Measurements from ENCODE around the gene MID1IP1. TPM values are rescaled to one million over a fixed set of nuclear protein-coding genes. Genes with fewer than 3 reads are reported as not detected.

Gene MID1IP1
- total RNA-seq, 1 experiment from 2014 or later = 53.8 TPM

GRCh38 chrX:38824176-38824575 is 22.9 kb downstream of the MID1IP1 start:
- CTCF ChIA-PET = no interaction called here
- Histone ChIP-seq H3K27me3 (replicated peaks; ENCODE audit: insufficient read depth, low read depth, low read length, poor library complexity) (peaks cover 4% of the 10 kb centered on the region), H3K27ac (ENCODE audit: low read depth, low read length, poor library complexity, severe bottlenecking) (no peak overlapping the region), H3K9me3 (ENCODE audit: low read depth, low read length, poor library complexity, severe bottlenecking) (no peaks in the 10 kb centered on the region), H3K36me3 (ENCODE audit: insufficient read depth, low read length, poor library complexity, severe bottlenecking) (no peaks in the 10 kb centered on the region), H3K4me1 (ENCODE audit: insufficient read depth, low read length, poor library complexity, severe bottlenecking) (no peaks in the 10 kb centered on the region), H3K4me3 (ENCODE audit: low read depth, low read length, poor library complexity, severe bottlenecking) (no peak overlapping the region)
- no TSS peak for BruUV-seq (replicated peaks)
- TF ChIP-seq EZH2 (IDR thresholded peaks at IDR 0.05; ENCODE audit: borderline replicate concordance, low read depth, low read length, poor library complexity, severe bottlenecking) = no peak
- no peak for DNase-seq (ENCODE audit: low spot score)
- POLR2A ChIA-PET (ENCODE audit: low non-redundant PET) = no interaction called here
- intact Hi-C loops (cut with micrococcal nuclease; ENCODE audit: unreplicated experiment) = no loop called here

DNA sequence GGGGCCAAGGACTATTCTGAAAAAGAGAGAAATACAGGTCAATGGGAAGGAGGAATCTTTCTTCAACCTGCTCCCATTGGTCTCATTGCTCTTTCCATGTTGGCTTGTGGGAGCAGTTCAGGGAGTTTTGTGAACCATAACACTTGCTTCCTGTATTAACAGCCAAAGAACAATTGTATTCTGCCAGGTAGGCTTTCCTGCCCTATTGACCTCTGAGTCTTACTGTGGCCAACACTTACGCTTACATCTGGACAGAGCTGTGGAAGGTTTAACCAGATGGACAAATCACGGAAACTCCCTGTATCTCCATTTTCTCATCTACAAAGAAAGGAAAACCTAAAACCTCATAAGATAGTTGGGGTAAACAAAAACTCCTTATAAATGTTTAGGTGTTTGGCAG is 30.7 kb downstream of the MID1IP1 start:
- H3K27ac ChIP-seq (ENCODE audit: low read depth, low read length, poor library complexity, severe bottlenecking) = no peak overlapping the region
- no peaks in the 10 kb centered on the region for H3K36me3 ChIP-seq (ENCODE audit: insufficient read depth, low read length, poor library complexity, severe bottlenecking)
- intact Hi-C loops (cut with micrococcal nuclease; ENCODE audit: unreplicated experiment) = no loop called here
- no peak for TF ChIP-seq EZH2 (IDR thresholded peaks at IDR 0.05; ENCODE audit: borderline replicate concordance, low read depth, low read length, poor library complexity, severe bottlenecking)
- TF ChIP-seq, protein P1, sequence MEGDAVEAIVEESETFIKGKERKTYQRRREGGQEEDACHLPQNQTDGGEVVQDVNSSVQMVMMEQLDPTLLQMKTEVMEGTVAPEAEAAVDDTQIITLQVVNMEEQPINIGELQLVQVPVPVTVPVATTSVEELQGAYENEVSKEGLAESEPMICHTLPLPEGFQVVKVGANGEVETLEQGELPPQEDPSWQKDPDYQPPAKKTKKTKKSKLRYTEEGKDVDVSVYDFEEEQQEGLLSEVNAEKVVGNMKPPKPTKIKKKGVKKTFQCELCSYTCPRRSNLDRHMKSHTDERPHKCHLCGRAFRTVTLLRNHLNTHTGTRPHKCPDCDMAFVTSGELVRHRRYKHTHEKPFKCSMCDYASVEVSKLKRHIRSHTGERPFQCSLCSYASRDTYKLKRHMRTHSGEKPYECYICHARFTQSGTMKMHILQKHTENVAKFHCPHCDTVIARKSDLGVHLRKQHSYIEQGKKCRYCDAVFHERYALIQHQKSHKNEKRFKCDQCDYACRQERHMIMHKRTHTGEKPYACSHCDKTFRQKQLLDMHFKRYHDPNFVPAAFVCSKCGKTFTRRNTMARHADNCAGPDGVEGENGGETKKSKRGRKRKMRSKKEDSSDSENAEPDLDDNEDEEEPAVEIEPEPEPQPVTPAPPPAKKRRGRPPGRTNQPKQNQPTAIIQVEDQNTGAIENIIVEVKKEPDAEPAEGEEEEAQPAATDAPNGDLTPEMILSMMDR (conservative IDR thresholded peaks at IDR 0.05; ENCODE audit: low read depth, low read length) = no peak
- ChIA-PET POLR2A (ENCODE audit: low non-redundant PET) (no interaction called here), CTCF (no interaction called here)
- DNase-seq (ENCODE audit: low spot score) = no peak
- H3K4me3 ChIP-seq (ENCODE audit: low read depth, low read length, poor library complexity, severe bottlenecking) = no peak overlapping the region
- H3K9me3 ChIP-seq (ENCODE audit: low read depth, low read length, poor library complexity, severe bottlenecking) = no peaks in the 10 kb centered on the region
- H3K27me3 ChIP-seq (replicated peaks; ENCODE audit: insufficient read depth, low read depth, low read length, poor library complexity) = no peaks in the 10 kb centered on the region
- BruUV-seq (replicated peaks) = no TSS peak
- no peaks in the 10 kb centered on the region for H3K4me1 ChIP-seq (ENCODE audit: insufficient read depth, low read length, poor library complexity, severe bottlenecking)

DNA sequence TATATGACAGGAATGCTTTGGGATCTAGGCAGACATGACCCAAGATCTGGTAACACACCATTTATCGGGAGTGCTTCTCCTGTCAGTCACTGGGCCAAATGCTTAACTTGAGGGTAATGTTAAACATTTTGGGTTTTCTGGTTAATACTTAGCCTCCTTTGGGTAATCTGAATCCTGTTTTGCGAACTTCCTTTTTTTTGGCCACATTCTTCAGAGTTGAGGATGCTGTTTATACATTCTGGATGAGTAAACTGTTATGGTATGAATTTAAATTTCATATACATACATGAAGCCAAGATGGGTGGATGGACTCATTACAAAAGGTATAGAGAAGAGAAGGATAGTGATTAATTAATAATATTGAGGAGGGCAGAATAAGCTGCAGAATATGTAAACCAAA is 36.1 kb downstream of the MID1IP1 start:
- no peaks in the 10 kb centered on the region for H3K36me3 ChIP-seq (ENCODE audit: insufficient read depth, low read length, poor library complexity, severe bottlenecking)
- H3K9me3 ChIP-seq (ENCODE audit: low read depth, low read length, poor library complexity, severe bottlenecking) = no peaks in the 10 kb centered on the region
- no peak for DNase-seq (ENCODE audit: low spot score)
- H3K27me3 ChIP-seq (replicated peaks; ENCODE audit: insufficient read depth, low read depth, low read length, poor library complexity) = no peaks in the 10 kb centered on the region
- POLR2A ChIA-PET (ENCODE audit: low non-redundant PET) = no interaction called here
- CTCF ChIA-PET = no interaction called here
- TF ChIP-seq, protein P1 (conservative IDR thresholded peaks at IDR 0.05; ENCODE audit: low read depth, low read length) = no peak
- no peak for TF ChIP-seq EZH2 (IDR thresholded peaks at IDR 0.05; ENCODE audit: borderline replicate concordance, low read depth, low read length, poor library complexity, severe bottlenecking)
- no TSS peak for BruUV-seq (replicated peaks)
- intact Hi-C loops (cut with micrococcal nuclease; ENCODE audit: unreplicated experiment) = no loop called here
- H3K4me3 ChIP-seq (ENCODE audit: low read depth, low read length, poor library complexity, severe bottlenecking) = no peak overlapping the region
- no peak overlapping the region for H3K27ac ChIP-seq (ENCODE audit: low read depth, low read length, poor library complexity, severe bottlenecking)
- H3K4me1 ChIP-seq (ENCODE audit: insufficient read depth, low read length, poor library complexity, severe bottlenecking) = no peaks in the 10 kb centered on the region

DNA sequence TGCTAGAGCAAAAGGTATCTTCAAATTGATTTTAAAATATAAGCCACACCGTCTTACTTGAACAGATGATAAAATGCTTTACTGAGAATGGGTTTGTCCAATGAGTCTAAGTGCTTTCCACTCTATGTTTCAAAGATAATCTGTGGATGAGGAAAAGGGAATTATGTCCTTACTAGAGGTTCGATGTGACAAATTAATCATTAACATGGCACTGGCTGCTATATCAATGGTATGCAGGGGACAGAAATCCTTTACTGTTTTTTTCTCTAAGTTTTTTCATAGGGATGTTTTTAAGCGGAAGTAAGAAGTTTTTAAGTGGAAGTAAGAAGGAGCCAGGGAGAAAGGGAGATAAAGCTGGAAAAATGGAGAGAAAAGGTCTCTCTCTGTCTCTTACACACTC is 38.0 kb downstream of the MID1IP1 start:
- intact Hi-C loops (cut with micrococcal nuclease; ENCODE audit: unreplicated experiment) = no loop called here
- Histone ChIP-seq H3K4me1 (ENCODE audit: insufficient read depth, low read length, poor library complexity, severe bottlenecking) (no peaks in the 10 kb centered on the region), H3K4me3 (ENCODE audit: low read depth, low read length, poor library complexity, severe bottlenecking) (no peak overlapping the region), H3K36me3 (ENCODE audit: insufficient read depth, low read length, poor library complexity, severe bottlenecking) (no peaks in the 10 kb centered on the region), H3K27me3 (replicated peaks; ENCODE audit: insufficient read depth, low read depth, low read length, poor library complexity) (no peaks in the 10 kb centered on the region), H3K27ac (ENCODE audit: low read depth, low read length, poor library complexity, severe bottlenecking) (no peak overlapping the region), H3K9me3 (ENCODE audit: low read depth, low read length, poor library complexity, severe bottlenecking) (no peaks in the 10 kb centered on the region)
- TF ChIP-seq, protein P1 (conservative IDR thresholded peaks at IDR 0.05; ENCODE audit: low read depth, low read length) = no peak
- TF ChIP-seq EZH2 (IDR thresholded peaks at IDR 0.05; ENCODE audit: borderline replicate concordance, low read depth, low read length, poor library complexity, severe bottlenecking) = no peak
- no TSS peak for BruUV-seq (replicated peaks)
- no peak for DNase-seq (ENCODE audit: low spot score)
- CTCF ChIA-PET = no interaction called here
- POLR2A ChIA-PET (ENCODE audit: low non-redundant PET) = no interaction called here

All from A673 (cell line).